Ovary (tissue), 3 donors: ENCODE results near the gene RIN3.

Experiments used
- POLR2A ChIP-seq: fragments of 450-650 bp; IDR thresholded peaks from one replicate; pipeline ENCODE4 v1.6.1; 2017; ENCODE audit warnings: antibody characterized with exemption, mild to moderate bottlenecking, moderate library complexity
- TF ChIP-seq, protein P1 (sequence below), 3 donors: fragments of 450-650 bp in 2 of 3; fragments of 200-600 bp in 1 of 3; IDR thresholded peaks; one replicate each; pipeline versions ENCODE4 v1.5.1 to v1.8.0; 2016 to 2022; ENCODE audit warnings: antibody characterized with exemption in 3 of 3, mild to moderate bottlenecking in 1 of 3
- donor health status: DM: no; HTN: no; CAD: no.

DNA sequence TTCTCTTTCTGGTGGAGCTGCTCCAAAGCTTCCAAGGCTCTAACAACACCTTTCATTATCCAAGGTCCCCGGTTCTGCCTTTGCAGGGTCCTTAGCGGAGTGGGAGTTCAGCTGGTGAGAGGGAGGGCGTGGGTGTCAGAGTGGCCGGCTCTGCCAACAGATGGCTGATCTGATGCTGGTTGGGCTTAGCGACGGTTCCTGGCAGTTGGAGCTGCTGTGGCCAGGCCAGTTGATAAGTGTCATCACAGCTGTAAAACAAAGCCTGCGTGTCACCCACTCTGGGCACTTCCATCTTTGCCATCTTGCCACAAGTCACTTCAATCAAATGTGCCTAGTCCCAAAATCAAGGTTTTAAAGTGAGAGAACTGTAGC, 36.3 kb downstream of the RIN3 start:
- TF ChIP-seq POLR2A = no peak
- TF ChIP-seq, protein P1, sequence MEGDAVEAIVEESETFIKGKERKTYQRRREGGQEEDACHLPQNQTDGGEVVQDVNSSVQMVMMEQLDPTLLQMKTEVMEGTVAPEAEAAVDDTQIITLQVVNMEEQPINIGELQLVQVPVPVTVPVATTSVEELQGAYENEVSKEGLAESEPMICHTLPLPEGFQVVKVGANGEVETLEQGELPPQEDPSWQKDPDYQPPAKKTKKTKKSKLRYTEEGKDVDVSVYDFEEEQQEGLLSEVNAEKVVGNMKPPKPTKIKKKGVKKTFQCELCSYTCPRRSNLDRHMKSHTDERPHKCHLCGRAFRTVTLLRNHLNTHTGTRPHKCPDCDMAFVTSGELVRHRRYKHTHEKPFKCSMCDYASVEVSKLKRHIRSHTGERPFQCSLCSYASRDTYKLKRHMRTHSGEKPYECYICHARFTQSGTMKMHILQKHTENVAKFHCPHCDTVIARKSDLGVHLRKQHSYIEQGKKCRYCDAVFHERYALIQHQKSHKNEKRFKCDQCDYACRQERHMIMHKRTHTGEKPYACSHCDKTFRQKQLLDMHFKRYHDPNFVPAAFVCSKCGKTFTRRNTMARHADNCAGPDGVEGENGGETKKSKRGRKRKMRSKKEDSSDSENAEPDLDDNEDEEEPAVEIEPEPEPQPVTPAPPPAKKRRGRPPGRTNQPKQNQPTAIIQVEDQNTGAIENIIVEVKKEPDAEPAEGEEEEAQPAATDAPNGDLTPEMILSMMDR (IDR thresholded peaks at IDR 0.05) = no peak
